Dermis microvascular lymphatic vessel endothelial cell (primary cell): ENCODE results near the gene ALDH1A2. TPM values are rescaled to one million over a fixed set of nuclear protein-coding genes. Genes with fewer than 3 reads are reported as not detected.
"Not testable (repeated sequence)": the region's sequence is repeated elsewhere in the genome, so short reads cannot be mapped to it uniquely, and the experiment has no call there.

Source experiments
- DNase-seq, 2 donors: peaks; one replicate each; pipeline versions ENCODE4 v3.0.0 to v3.0.0-alpha.2; 2010; ENCODE audit warnings: low read depth in 2 of 2
- total RNA-seq: library from RNA; depleted of rRNA; stranded (reverse); fragments of >200 nt; gene quantifications from 2 replicates; pipeline ENCODE4 v1.2.1, GENCODE V29; 2014

ALDH1A2 gene
- total RNA-seq, 1 donor from 2014 or later = 33.5 TPM

DNA sequence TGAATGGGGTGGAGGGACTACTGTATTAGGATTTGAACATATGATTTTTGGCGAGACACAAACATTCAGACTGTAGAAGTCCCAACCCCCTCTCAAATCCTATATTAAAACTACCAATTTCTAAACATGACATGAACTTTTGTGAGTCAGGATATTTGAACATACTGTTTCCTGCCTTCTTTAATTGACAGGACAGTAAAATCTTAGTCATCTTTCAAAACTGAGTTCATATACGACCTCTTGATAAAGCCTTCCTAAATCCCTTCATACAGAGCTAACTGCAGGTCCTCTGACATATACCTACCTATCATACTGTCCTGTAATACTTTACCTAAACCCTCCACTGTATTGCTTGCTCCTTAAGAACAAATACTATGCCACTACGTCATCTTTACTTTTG is 23.5 kb downstream of the ALDH1A2 start:
- DNase-seq = no peak

DNA sequence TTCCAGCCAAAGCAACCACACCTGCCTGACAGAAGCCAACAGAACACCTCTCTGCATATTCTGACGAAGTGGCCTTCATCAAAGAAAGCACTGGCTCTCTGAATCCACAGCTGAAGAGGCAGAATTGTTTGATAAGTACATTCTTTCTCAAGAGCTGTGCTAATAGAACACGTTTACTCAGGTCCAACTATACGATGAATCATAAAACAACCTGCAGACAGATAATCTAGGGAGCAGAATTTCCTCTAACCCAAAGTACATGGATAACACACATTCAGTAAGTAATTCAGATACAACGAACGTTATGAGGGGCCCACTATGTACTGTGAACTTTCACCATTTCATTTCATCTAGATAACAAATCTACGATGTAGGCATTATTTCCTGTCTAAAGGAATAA is 25.4 kb downstream of the ALDH1A2 start:
- DNase-seq = no peak

DNA sequence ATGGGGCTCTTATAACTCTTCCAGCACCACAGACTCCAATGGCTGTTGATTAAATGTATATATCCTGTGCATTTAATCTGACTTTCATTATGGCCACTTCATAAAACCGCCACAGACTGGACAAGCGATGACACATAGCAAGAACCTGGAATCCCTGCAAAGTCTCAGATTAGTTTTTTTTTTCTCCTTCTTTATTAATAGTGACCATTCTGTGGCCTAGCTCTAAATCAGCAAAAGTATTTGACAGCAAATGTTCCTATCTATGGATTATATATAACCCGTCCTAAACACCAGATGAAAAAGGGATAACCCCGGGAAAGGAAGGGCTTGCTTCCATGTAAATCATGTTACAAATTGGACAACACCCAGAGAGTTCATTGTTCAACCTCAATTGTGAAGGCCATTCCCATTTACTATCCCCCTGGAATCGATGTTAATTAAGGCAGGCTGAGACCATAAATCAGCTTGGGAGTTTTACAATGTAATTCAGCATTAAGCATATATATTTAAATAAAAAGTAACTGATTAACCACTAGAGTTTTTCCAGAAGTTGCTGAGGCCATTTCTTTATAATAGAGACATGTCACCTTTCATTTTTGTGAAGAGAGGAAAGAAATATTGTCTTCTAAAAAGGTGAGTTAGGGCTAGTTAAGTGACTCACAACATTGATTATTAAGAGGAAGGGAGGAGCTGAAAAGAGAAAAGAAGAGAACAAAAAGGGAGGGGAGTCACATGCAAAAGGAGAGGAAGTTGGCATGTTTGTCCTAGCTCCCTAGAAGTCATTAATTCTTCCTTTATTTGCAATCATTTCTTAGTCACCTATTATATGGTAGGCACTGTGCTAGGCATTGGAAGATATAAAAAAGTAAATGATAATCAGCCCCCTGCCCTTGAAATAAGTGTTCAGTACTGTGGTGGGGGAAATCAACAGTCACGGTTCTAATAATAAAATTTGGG is 26.2 kb downstream of the ALDH1A2 start:
- no peak for DNase-seq

DNA sequence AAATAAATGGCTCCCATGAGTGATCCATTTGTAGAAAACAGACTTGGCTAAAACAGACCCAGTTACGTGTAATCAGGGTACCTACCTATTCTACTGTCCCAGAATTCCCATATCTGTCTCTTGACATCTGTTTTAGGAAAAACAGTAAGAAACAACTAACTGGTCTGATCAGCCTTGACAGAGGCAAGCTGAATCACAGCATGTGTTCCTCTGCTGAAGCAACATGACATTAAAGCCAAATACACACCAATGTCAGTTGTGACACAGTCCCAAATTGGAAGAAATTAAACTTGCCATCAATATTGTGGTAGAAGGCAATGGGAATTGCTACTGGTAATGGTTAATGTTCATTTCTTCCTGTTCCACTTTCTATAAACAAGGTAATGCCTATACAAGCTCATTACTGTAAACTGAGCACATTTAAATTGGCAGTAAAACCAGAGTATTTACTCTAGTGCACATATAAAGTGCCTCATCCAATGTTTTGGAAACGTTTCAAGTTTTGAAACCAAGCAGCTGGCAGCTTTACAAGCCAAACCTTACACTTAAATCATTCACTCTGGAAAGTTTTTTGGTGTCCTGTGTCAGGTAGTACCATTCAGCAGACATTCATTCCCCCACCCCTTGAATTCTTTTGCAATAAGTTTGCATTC is 27.0 kb downstream of the ALDH1A2 start:
- DNase-seq = peak; percentile 46 to 73

DNA sequence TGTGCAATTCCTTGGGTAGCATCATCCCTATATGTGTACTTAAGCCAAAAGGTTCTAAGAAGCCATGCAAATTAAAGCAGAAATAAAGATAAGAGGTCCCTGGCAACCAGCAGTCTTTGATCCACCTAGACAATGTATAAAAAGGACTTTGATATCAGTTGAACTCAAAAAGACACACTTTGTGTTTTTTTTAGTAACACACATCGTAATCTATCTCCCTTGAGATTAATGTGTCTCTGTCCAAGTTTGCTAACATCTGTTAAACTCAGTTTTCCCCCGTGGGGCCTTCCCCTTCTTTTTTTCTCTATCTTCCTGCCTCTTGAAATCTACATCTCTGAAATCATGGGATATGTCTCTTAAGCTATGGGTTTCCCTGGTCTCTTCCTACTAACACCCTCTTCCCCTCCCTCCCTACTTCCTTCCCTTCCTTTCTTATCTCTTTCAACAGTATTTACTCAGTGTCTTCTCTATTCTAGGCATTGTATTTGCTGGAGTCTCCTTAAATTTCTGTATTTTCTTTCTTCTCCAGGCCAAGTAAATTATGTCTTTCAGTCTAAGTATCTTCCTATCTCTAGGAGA is 27.7 kb downstream of the ALDH1A2 start:
- peak in 1 of 2 donors; percentile 17 for DNase-seq

DNA sequence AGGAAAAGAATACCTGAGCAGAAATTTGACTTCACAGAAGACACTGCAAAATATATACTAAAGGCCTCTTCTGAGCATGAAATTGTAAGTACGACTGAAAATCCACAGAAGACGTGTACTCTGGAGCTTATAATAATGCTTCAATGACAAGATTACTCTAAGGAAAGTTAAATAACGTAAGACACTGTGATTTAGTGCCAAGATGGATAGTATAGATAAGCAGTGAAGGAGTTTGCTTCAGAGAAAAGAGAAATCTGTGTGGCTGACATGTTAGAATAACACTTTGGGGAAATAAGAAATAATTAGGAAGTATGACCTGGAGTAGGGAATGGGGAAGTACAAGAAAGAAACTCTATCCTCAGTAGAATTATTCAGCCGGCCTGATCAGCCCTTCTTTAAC is 28.9 kb downstream of the ALDH1A2 start:
- no peak for DNase-seq

DNA sequence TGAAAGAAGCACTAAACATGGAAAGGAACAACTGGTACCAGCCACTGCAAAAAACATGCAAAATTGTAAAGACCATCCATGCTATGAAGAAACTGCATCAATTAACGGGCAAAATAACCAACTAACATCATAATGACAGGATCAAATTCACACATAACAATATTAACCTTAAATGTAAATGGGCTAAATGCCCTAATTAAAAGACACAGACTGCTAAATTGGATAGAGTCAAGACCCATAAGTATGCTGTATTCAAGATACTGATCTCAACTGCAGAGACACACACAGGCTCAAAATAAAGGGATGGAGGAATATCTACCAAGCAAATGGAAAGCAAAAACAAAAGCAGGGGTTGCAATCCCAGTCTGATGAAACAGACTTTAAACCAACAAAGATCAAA is 37.1 kb downstream of the ALDH1A2 start:
- DNase-seq = not testable (repeated sequence)

DNA sequence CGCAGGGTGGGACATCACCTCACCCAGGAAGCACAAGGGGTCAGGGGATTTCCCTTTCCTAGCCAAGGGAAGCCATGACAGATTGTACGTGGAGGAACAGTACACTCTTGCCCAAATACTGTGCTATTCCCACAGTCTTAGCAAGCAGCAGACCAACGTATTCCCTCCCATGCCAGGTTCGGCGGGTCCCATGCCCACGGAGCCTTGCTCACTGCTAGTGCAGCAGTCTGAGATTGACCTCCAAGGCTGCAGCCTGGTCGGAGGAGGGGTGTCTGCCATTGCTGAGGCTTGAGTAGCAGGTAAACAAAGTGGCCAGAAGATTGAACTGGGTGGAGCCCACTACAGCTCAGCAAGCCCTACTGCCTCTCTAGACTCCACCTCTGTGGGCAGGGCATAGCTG is 39.0 kb downstream of the ALDH1A2 start:
- DNase-seq = no peak

DNA sequence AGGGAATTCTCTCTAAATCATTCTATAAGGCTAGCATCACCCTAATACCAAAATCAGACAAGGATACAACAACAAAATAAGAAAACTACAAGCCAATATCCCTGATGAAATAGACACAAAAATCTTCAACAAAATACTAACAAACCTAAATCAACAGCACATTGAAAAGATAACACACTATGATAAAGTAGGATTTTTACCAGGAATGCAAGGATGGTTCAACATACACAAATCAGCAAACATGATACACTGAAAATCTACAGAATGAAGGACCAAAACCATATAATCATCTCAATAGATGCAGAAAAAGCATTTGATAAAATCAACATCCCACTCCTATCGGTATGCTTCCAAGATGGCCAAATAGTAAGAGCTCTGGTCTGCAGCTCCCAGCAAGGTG is 39.5 kb downstream of the ALDH1A2 start:
- no peak for DNase-seq

DNA sequence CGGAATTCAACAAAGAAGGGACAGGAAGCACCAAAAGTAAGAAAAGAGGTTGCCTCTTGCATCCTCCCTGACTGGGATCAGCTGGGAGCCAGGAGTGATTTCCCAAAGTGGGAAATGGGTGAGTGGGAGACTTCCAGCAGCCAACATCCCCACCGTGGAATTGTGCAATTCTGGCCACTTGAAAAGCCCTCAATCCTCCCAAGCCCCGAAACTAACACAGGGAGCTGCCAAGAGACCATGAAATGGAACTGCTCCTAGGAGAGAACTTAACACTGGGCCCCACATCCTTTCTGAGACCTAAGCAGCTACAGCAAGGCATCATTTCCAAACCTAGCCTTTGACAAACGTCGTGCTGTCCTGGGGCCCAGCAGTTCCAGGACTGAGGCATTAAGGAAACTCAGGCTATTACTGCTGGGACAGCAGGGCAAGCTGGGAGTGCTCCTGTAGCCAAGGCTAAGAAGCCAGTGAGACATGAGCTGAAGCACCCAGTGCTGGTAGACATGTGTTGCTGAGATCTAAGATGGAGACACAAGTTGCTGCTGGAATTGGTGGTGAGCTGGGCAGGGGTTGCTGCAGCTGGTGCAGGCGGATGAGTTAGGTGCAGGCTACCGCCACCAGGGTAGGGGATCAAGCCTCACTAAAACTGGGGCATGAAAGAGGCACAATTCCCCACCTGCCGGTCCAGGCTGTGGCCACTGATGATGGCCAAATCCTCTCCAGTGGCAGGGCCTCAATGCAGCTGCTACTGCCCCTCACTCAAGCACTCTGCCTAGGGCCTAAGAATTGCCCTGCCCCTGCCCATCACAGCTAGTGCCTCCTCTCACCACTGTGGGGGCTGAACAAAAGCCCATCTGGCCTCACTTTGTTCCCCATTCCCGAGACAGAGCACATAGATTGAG is 43.9 kb downstream of the ALDH1A2 start:
- no peak for DNase-seq

DNA sequence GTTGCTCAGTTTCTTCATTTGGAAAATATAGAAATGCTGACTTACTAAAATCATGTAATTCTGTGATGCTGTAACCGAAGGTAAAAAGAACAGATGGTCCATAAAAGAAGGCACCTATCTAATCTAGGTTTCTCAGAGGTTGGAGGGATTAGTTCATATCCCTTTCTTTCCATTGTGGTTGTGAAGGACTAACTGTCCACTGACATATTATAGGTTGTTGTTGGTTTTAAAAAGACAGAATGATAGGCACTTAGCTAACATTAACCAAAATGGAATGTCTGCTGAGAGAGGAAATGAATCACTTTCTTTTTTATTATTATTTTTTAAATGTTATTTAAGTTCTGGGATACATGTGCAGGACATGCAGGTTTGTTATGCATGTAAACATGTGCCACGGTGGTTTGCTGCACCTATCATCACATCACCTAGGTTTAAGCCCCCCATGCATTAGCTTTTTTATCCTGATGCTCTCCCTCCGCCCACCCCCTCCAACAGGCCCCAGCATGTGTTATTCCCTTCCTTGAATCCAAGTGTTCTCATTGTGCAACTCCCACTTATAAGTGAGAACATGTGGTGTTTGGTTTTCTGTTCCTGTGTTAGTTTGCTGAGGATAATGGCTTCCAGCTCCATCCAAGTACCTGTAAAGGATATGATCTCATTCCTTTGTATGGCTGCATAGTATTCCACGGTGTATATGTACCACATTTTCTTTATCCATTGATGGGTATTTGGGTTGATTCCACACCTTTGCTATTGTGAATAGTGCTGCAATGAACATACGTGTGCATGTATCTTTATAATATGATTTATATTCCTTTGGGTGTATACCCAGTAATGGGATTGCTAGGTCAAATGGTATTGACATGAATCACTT is 45.8 kb downstream of the ALDH1A2 start:
- DNase-seq = peak in 1 of 2 donors; percentile 62

DNA sequence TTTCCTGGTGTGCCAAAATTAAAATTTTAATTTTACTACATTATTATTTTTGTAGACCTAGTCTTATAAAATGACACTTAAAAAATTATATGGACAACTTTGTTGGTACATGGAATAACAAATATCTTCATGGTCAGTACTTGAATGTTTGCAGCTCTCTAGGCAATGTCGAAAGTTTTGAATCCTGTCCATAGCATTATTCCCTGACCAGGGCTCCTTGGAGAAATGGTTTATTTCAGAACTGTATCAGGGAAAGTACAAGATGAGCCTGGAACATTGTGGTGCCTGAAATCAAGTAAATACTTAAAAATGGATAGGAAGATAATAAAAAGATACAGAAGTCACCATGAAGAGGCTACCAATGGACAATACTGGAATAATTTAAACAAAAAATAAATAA is 47.6 kb downstream of the ALDH1A2 start:
- DNase-seq = no peak

DNA sequence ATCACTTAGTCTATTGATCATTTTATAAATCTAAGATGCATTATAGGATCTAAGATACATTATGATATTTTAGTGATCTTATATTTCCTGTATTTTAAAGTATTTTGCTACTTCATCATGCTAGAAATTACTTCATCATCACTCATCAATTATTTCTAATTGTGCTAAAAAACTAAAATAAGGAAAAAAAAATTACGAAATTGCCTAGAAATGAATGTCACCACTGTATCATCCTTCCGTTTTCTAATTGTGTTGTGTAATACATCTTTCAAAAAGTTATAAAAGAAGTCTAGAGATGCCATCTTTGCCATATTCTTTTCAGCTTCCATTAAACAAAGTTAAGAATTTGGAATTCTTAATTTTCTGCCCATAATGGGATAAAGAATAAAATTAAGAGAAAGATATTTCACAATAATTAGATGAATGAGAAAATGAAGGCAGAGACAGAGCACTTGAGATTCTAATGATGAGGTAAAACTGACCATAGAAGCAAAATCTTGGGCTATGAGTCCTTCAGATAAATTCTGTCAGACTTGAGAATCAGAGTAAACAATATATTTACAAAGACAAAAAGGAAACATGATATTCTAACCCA is 48.8 kb downstream of the ALDH1A2 start:
- no peak for DNase-seq

DNA sequence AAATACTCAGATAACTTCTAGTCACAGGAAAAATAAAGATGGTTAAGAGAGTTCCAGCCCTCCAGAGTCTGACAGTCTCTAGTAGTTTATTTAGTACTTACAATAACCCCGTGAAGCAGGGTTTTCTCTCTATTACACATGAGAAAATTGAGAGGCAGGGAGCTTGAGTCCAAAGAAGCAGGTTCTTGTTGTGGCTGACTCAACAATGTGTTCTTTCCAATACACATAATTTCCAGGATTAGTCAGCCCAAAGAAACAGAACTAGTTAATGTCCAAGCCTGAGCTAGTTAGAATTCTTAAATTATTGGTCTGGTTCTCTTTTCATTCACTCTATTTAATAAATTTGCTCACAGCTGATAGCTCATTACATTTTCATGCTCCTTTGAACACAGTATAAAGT is 49.9 kb downstream of the ALDH1A2 start:
- no peak for DNase-seq

DNA sequence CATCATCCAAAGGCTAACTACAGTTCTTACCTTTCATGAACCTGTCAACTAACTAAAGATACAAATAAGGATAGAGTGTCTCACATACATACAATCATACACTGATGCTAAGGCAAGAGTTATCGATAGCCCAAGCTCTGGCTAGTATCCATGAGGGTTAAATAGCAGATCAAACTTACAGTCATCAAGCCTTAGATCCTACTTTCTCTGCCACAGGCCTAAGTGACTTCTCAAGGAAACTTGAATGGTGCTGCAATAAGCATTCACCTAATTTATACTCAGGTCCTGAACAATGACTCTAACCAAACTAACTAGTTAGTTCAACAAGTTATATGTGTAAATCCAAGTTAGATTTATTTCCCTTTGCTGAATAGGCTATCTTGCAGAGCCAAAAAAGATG is 51.0 kb downstream of the ALDH1A2 start:
- DNase-seq = no peak

DNA sequence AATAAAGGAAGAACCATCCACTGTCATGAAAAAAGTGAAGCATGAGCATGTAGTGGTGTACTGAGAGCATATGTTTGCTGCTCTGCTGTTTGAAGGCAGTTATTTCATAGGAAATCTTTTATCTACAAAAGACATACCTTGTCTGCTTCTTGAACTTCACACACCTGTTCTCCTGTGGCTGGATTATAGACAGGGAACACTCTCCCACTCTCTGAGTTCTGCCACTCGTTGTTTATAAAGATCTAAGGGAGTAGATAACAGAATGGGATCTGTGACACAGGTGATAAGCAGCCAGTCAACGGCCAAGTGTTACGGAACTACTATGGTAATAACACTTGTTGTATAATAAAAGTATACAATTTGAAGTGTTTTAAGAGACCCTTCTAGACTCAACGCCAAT is 51.5 kb downstream of the ALDH1A2 start:
- no peak for DNase-seq

DNA sequence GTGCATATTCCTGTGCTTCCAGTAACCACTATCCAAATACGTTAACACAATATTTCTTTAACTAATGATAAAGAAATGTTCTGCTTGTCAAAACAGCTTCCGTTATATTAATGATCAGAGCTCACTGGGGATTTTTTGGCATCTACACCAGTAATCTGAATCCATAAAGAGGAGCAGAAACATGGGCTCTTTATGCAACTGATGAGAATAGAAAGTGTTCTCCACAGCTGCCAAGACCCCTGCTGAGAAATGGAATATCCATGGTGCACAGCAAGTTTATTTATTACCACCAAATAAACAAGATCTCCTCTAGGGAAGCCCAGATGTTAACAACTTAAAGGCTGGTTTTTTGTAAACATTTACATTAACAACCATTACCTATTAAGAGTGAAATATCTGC is 54.5 kb downstream of the ALDH1A2 start:
- no peak for DNase-seq

DNA sequence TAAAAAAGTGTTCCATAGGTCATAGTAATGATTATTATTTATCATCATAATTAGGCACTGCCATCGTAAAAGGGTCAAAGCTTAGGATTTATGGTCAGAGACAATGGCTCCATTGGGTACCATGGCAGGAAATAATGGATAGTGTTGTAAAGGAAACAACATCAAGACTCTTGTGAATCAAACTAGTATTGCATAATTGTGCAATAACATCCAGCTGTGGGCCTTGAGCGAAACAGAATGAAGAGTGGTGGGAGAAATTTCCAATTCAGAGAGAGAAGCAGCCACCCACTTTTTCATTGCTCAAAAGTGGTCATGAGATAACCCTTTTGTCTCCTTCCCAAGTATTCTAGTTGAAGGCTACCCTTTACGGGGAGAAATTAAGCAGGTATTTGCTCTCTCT is 61.7 kb downstream of the ALDH1A2 start:
- no peak for DNase-seq

DNA sequence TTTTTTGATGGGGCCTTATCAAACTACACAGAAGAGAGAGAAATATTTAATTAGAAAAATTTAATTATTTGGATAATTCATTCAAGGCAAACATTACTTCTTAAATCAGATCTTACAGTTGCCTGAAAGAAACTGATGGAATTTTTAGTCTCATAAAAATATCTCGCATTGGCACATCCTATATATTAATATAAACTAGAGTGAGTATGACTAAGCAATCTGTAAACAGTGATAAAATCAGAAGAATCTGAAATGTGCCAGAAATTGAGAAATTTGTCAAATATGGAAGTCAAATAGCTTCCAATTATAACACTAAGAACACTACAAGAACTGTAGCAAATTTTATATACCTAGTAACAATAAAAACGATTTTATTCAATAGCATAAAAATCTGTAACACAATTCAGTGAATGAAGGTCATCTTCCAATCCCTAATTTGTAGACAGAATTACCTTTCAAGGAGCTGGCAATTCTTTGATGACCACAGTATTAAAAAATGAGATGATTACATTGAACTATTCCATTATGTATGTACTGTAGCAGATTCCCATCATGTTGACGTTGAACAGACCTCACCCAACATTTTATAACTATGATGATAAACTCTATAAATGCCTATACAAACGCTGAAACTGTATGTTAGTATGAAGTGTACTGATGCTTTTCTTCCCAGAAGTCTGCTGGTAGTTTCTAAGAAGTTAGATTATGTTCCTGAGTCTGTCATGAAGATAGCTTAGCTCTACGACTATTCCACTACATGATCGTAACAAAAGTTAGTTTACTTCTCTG is 63.0 kb downstream of the ALDH1A2 start:
- DNase-seq = no peak
